GM12865 (cell line): ENCODE data around the gene CCNL1.

ENCODE experiments used
- DNase-seq: peaks from one replicate; pipeline ENCODE4 v3.0.0; 2010; ENCODE audit warnings: low read depth
- H3K4me3 ChIP-seq: 2 replicates; pipeline ENCODE4 v1.5.1; 2011; ENCODE audit warnings: mild to moderate bottlenecking, low read depth, low read length, control low read depth
- CTCF ChIP-seq: IDR thresholded peaks from 2 replicates; pipeline ENCODE4 v1.5.1; 2011; ENCODE audit warnings: low read length, control low read depth, low read depth, inconsistent platforms; ENCODE audit not compliant: insufficient read depth; ENCODE audit errors: missing control alignments

Gene CCNL1

GRCh38 chr3:157132936-157133335, 27.0 kb downstream of the CCNL1 start:
- no peak overlapping the region for H3K4me3 ChIP-seq
- no peak for DNase-seq
- TF ChIP-seq CTCF = no peak

- no peak overlapping the region for H3K4me3 ChIP-seq
- no peak for TF ChIP-seq CTCF
- no peak for DNase-seq
These were observed 27.6 kb downstream of the CCNL1 start for GRCh38 chr3:157132341-157132740.

GRCh38 chr3:157131861-157132260, 28.1 kb downstream of the CCNL1 start:
- no peak for DNase-seq
- no peak overlapping the region for H3K4me3 ChIP-seq
- no peak for TF ChIP-seq CTCF

- H3K4me3 ChIP-seq = no peak overlapping the region
- DNase-seq = peak; percentile 48
- peak; percentile 49 for TF ChIP-seq CTCF
These were observed 29.3 kb downstream of the CCNL1 start for GRCh38 chr3:157130467-157131251.

- no peak for DNase-seq
- H3K4me3 ChIP-seq = no peak overlapping the region
- no peak for TF ChIP-seq CTCF
These were observed 30.0 kb downstream of the CCNL1 start for GRCh38 chr3:157129803-157130466.

GRCh38 chr3:157128771-157129681, 30.9 kb downstream of the CCNL1 start:
- no peak overlapping the region for H3K4me3 ChIP-seq
- DNase-seq = peak; percentile 51
- TF ChIP-seq CTCF = no peak
